GM18517 (cell line): ENCODE measurements around the gene RNF31.

ENCODE experiments used
- ATAC-seq: cut with Tn5 transposase; IDR thresholded peaks from one replicate; pipeline ENCODE4 v1.9.1; 2021; ENCODE audit warnings: mild to moderate bottlenecking, moderate library complexity; ENCODE audit not compliant: unreplicated experiment

RNF31 gene

DNA sequence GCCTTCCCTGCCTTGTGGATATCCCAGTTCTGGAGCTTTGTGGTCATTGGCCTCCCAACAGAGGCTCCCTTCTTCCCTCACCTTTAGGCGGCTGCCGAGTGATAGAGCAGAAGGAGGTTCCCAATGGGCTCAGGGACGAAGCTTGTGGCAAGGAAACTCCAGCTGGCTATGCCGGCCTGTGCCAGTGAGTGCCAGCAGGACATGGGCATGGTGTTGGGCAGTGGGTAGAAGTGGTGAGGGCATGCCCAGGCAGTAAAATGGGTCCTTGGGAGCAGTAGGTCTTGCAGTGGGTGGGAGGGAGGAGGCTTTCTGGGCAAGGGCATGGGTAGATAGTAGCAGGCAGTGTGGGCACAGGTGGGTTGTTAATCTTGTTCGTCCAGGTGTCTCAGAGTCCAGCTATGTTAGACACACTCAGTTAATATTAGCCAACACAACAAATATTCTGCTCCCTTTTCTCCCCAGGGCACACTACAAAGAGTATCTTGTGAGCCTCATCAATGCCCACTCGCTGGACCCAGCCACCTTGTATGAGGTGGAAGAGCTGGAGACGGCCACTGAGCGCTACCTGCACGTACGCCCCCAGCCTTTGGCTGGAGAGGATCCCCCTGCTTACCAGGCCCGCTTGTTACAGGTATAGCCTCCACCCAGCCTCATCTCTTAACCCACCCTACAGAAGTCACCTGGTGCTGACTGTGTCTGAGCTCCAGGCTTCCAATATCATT, 12.6 kb downstream of the RNF31 start:
- no peak for ATAC-seq

GRCh38 chr14:24160499-24160849, 13.2 kb downstream of the RNF31 start:
- no peak for ATAC-seq

DNA sequence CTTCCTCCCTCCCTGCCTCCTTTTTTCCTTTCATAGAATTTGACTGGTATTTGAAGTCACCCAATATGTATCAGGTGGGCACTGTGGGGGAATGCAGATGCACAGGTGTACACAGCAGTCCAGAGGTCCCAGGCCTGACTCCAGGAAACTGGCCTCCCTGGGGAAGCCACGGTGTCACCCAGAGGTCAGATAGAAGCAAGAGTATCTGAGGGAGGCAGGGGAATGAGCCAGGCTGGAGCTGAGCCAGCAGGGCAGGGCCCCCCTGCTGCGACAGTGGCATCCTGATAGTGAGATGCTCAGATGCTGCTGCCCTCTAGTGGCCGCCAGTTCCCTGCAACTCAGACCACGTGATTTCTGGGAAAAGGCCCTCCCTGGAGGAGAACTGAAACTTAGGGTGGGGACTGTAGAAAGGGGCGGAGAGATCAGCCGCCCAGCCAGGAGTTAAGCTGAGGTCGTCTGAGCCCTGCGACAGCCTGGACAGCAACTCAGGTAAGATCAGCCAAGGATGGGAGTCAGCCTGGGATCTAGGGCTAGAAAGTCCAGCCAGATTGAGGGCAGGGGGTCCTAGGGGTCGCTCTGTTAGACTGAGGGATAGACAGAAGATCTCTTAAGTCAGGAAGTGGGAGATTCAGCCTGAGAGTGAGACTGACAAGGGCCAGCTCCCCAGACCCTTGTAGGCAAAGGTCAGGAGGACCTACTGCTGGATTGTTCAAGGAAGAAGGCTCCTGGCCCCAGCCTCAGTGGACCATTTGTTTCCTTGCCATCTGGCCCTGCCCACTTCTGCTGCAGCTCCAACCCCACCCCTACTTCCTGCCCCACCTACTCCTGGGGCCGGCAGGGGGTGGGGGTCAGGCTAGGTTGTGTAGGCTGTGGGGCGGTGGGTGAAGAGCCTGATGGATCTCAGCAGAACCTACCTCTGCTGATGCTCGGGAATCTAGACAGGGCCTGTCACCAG, 13.8 kb downstream of the RNF31 start, which contains the start of gene IRF9:
TSS of gene IRF9 (plus strand) at position 416 of the 955 bp plus-strand sequence. CDS start 880 bp downstream, outside the sequence.
- peak; percentile 79 for ATAC-seq

DNA sequence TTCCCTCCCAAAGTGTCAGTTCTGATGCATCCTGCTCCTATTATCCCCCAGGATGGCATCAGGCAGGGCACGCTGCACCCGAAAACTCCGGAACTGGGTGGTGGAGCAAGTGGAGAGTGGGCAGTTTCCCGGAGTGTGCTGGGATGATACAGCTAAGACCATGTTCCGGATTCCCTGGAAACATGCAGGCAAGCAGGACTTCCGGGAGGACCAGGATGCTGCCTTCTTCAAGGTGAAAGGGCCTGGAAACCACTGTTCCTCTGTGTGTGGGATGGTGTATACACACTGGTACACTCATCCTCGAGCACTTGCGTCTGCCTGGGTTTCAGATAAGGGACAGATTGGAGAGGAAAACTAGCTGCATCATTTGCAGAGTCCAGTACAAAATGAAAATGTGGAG, 14.8 kb downstream of the RNF31 start:
- no peak for ATAC-seq

DNA sequence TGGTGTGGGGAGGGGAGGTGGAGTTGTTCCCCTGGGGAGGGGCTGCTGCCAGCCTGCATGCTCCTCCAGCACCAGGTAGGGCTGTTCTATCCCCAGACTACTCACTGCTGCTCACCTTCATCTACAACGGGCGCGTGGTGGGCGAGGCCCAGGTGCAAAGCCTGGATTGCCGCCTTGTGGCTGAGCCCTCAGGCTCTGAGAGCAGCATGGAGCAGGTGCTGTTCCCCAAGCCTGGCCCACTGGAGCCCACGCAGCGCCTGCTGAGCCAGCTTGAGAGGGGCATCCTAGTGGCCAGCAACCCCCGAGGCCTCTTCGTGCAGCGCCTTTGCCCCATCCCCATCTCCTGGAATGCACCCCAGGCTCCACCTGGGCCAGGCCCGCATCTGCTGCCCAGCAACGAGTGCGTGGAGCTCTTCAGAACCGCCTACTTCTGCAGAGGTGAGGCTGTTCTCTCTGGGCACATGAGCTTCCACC, 17.3 kb downstream of the RNF31 start:
- ATAC-seq, result no peak

DNA sequence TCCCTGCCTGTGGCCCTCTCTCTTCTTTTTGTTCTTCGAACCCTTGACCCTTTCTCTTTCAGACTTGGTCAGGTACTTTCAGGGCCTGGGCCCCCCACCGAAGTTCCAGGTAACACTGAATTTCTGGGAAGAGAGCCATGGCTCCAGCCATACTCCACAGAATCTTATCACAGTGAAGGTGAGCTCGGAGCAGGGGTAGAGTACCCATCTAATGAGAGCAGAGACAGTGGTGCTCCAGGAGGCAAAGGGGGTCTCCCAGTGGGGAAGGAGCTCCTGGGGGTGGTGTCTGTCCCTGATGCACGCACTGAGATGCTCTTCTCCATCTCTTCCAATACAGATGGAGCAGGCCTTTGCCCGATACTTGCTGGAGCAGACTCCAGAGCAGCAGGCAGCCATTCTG, 18.5 kb downstream of the RNF31 start:
- ATAC-seq, result no peak

GRCh38 chr14:24167469-24168114, 20.3 kb downstream of the RNF31 start:
- ATAC-seq, result no peak

- peak; percentile 58 for ATAC-seq
Observed at GRCh38 chr14:24171422-24172260, 24.3 kb downstream of the RNF31 start, which contains the start of gene REC8. Gene REC8, plus strand, starts transcription at chr14:24172080. Its CDS starts 473 bp downstream, at chr14:24172553.

GRCh38 chr14:24172261-24172860, 25.1 kb downstream of the RNF31 start:
- ATAC-seq, result no peak

GRCh38 chr14:24172871-24173281, 25.6 kb downstream of the RNF31 start:
- no peak for ATAC-seq

DNA sequence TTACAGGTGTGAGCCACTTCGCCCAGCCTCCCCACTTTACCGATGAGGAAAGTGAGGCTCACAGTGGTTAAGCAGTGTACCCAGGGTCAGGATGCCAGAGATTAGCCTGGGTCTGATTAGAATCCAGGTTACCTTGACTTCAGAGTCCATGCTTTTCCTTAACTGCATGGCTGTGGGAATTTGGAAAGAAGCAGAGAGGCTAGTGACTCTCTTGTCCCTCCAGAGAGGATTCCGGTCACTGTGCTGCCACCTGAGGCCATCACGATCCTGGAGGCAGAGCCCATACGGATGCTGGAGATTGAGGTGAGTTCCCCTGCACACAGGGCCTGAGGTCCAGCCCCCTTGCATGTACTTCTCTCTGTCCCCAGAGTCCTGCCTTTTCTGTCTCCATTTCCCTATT, 29.3 kb downstream of the RNF31 start:
- no peak for ATAC-seq

- ATAC-seq, result no peak
Observed at GRCh38 chr14:24177041-24177825, 29.9 kb downstream of the RNF31 start.

DNA sequence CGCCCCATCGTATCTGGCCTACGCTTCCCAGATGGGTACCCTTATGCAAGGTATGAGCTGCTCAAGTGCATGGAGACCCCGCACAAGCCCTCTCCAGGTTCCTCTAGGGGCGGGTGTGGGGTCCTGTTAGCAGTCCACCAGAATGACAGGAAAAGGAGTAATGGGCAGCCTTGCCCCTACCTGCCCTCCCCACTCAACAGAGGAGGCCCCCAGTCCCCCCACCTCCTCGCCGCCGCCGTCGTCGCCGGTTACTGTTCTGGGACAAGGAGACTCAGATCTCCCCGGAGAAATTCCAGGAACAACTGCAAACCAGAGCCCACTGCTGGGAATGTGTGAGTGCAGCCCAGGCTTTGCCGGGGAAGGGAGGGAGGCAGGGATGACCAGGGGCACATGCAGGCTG, 30.6 kb downstream of the RNF31 start:
- no peak for ATAC-seq

DNA sequence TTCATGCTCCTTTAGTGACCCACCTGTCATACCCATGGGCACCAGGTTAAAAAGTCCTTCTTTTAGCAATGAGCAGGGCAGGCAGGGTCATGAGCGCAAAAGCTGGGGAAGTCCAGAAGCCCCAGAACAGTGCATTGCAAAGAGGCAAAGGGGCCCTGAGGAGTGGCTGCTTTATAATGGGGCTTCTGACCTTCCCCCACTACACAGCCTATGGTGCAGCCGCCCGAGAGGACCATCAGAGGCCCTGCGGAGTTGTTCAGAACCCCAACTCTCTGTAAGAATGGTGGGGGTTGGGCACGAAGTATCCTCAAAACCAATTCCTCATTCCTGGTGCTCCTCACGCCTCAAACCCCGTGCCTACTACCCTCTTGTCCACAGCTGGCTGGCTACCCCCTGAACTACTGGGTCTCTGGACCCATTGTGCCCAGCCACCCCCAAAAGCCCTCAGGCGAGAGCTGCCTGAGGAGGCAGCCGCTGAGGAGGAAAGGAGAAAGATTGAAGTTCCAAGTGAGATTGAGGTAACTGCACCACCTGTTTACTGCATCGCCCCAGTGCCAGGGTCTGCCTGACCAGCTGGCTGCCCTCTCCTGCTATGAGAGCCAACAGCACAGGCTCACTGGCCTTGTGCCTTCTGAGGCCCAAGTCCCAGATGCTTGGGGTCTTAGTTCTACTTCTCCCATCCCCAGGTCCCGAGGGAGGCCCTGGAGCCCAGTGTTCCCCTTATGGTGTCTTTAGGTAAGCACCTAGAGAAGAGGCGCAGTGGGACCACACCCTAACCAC, 31.3 kb downstream of the RNF31 start:
- no peak for ATAC-seq

- no peak for ATAC-seq
Observed at GRCh38 chr14:24179294-24179960, 32.1 kb downstream of the RNF31 start.

DNA sequence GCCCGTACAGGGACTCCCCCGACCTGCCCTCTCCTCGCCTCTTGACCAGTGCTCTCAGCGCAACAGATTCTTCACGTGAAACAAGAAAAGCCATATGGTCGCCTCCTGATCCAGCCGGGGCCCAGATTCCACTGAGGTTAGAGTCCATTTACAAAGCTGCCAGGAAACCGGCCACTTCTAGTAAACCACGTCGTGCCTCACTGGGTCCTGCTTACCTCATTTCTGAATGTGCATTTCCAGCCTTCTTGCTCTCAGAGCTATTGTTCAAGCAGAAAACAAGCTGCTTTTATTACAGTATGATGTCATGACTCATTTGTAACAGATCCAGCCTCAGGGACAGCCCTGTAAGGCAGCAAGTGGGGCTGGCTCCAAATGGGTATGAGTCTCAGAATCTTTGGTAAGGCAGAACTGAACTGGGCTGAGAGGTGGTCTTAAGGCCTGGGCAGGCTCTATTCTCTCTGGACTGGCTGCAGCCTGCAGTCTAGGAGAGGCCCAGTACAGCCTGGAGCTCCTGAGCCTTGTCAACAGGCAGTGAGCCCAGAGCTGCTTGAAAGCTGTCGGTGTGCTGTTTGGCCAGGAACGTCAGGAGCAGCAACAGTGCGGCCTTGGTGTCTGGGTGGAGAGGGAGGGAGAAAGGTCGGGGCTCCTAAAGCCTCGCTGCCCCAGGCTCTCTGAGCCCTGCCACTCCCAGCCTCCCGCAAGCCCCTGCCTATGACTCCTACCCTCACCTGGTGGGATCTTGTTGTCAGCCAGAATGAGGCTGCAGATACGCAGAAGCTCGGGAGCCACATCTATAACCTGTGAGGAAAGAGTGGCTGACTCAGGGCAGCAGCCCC, 32.9 kb downstream of the RNF31 start:
- ATAC-seq, result no peak
